ENCODE measurements around the gene SYNGR3. TPM values are rescaled to one million over a fixed set of nuclear protein-coding genes. Genes with fewer than 3 reads are reported as not detected.
A peak's percentile ranks its signal among the peaks of the same experiment; 100 is the strongest.

SYNGR3 gene
- total and polyA plus RNA-seq, 12 donors, result 0.54 to 10.9 (median 2.8) TPM; not detected in 2

DNA sequence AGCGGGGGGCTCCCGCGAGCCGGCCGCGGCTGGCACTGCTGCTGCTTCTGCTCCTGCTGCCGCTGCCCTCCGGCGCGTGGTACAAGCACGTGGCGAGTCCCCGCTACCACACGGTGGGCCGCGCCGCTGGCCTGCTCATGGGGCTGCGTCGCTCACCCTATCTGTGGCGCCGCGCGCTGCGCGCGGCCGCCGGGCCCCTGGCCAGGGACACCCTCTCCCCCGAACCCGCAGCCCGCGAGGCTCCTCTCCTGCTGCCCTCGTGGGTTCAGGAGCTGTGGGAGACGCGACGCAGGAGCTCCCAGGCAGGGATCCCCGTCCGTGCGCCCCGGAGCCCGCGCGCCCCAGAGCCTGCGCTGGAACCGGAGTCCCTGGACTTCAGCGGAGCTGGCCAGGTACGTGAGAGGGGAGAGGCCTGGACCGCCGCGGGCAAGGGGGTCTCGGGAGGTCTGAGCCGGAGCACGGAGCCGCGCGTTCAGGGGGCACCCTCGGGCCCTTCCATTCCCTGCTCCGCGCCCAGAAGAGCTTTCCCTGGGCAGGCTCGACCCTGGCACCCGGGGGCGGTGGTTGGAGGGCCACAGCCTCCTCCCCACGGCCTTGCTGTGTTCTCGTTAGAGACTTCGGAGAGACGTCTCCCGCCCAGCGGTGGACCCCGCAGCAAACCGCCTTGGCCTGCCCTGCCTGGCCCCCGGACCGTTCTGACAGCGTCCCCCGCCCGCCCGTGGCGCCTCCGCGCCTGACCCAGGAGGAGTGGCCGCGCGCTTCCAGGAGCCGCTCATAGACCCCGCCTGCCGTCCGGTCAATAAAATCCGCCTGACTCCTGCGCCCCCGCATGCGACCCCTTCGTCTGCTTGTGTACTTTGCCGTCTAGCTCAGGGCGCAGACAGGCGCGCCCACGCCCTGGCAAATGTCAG lies 30.4 kb downstream of the SYNGR3 start:
- Histone ChIP-seq H3K9me3 (replicated peaks in 1 of 3) (no peaks in the 10 kb centered on the region), H3K27ac (no peak overlapping the region), H3K36me3 (replicated peaks in 1 of 2) (no peaks in the 10 kb centered on the region), H3K4me3 (no peak overlapping the region), H3K27me3 (peaks cover 17% of the 10 kb centered on the region), H3K4me1 (replicated peaks in 1 of 2) (peaks cover 14 to 17% of the 10 kb centered on the region in 2 donors)
- intact Hi-C loops (cut with DNase I), result loop anchor here (5.0 kb wide), 2 partner anchors 62 to 127 kb away; partner anchors contain the start of gene RAB26 (in 1 of the 2)
- 0 to 27% (median 16%) methylated on average over 1 to 96 of the region's 96 CpGs for WGBS, 4 donors
- no peak for TF ChIP-seq POLR2A (IDR thresholded peaks at IDR 0.05)
- TF ChIP-seq, protein P1, sequence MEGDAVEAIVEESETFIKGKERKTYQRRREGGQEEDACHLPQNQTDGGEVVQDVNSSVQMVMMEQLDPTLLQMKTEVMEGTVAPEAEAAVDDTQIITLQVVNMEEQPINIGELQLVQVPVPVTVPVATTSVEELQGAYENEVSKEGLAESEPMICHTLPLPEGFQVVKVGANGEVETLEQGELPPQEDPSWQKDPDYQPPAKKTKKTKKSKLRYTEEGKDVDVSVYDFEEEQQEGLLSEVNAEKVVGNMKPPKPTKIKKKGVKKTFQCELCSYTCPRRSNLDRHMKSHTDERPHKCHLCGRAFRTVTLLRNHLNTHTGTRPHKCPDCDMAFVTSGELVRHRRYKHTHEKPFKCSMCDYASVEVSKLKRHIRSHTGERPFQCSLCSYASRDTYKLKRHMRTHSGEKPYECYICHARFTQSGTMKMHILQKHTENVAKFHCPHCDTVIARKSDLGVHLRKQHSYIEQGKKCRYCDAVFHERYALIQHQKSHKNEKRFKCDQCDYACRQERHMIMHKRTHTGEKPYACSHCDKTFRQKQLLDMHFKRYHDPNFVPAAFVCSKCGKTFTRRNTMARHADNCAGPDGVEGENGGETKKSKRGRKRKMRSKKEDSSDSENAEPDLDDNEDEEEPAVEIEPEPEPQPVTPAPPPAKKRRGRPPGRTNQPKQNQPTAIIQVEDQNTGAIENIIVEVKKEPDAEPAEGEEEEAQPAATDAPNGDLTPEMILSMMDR (IDR thresholded peaks at IDR 0.05), result no peak
- no peak for DNase-seq

DNA sequence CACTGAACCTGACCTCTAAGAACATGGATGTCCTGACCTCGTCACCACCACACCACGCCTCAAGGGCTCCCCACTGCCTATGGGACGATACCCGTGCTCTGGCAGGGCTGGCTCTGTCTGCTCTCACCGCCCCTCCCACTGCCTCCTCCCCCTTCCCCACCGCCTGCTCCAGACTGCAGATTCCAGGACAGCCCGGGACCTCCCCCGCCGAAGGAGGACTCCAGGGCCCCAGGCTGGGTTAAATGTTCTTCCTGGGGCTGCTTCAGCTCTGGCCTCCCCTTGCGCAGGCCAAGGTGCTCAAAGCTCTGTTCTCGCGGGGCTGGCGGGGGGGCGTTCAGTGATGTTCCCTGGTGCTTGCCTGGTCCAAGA lies 32.9 kb downstream of the SYNGR3 start:
- no peaks in the 10 kb centered on the region for H3K9me3 ChIP-seq (replicated peaks in 1 of 3)
- peak overlapping the region in 2 of 4 donors; percentile 1 to 29 for H3K4me3 ChIP-seq
- DNase-seq, result peak in 1 of 7 donors; percentile 36
- no peak overlapping the region for H3K27ac ChIP-seq
- 1 to 4% (median 2%) methylated on average over 11 to 14 of the region's 14 CpGs for WGBS, 4 donors
- H3K4me1 ChIP-seq (replicated peaks in 1 of 2), result peaks cover 14 to 31% of the 10 kb centered on the region in 2 donors
- intact Hi-C loops (cut with DNase I), result loop anchor here (2.0 to 5.0 kb wide), 3 partner anchors 60 to 125 kb away; partner anchors contain the start of gene RAB26 (in 1 of the 2)
- TF ChIP-seq, protein P1 (IDR thresholded peaks at IDR 0.05), result no peak
- TF ChIP-seq POLR2A (IDR thresholded peaks at IDR 0.05), result no peak
- H3K27me3 ChIP-seq, result peaks cover 17% of the 10 kb centered on the region
- H3K36me3 ChIP-seq (replicated peaks in 1 of 2), result no peaks in the 10 kb centered on the region

DNA sequence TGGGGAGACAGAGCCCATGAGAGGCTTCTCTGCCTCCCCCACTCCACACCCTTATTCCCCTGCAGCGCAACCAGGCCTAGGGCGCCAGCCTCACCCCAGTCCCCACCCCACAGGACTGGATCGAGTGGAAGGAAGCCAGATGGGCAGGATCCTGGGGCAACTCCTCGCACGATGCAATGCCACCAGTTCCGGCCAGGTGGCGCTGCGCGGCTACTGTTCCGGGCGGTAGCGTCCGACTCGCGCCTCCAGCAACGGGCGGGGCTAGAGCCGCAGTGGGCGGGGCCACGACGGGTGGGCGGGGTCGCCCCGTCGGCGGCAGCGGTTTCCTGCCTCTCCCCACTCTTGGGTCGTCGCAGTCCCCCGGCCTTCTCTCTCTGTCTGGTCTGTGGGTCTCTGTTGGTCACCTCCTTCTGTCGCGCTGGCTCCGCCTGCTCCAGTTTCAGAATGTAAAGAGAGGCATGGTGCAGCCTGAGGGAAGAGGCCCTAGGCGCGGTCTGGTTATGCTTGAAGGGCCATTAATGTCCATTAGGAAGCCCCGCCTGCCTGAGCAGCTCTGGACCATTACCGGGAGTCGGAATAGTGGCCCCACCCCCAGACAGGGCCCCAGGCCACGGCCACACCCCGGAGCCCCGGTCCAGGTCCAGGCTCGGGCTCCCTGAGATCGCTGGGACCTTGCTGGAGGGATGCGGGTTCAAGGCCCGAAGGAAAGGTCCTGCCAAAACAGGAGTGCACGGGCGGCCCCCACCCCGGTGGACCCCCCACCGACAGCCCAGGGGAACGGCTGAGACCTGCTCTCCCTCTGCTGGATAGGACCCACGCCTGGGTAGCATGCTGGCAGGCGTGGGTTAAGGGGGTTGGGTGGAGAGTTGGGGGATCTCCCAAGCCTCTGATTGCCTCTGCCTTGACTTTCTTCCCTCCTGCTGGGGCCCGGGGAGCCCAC lies 33.6 kb downstream of the SYNGR3 start:
- DNase-seq, result peak; percentile 89 to 96 (median 94)
- WGBS, 4 donors, result 13 to 67% (median 22%) methylated on average over 3 to 53 of the region's 53 CpGs
- no peaks in the 10 kb centered on the region for H3K36me3 ChIP-seq (replicated peaks in 1 of 2)
- H3K4me3 ChIP-seq, result peak overlapping the region in 2 of 4 donors; percentile 1 to 29
- H3K27me3 ChIP-seq, result peaks cover 17% of the 10 kb centered on the region
- TF ChIP-seq, protein P1 (IDR thresholded peaks at IDR 0.05), result peak; percentile 93 to 99 (median 98)
- TF ChIP-seq POLR2A (IDR thresholded peaks at IDR 0.05), result peak in 1 of 2 donors; percentile 48
- H3K4me1 ChIP-seq (replicated peaks in 1 of 2), result peaks cover 14 to 37% of the 10 kb centered on the region in 2 donors
- no peaks in the 10 kb centered on the region for H3K9me3 ChIP-seq (replicated peaks in 1 of 3)
- intact Hi-C loops (cut with DNase I), result loop anchor here (2.0 to 5.0 kb wide), 3 partner anchors 59 to 124 kb away; partner anchors contain the start of gene RAB26 (in 1 of the 2)
- H3K27ac ChIP-seq, result peak overlapping the region in 3 of 5 donors; percentile 1 to 66 (median 65)

Data from adrenal gland (tissue), 12 donors.